Vagina (tissue), 2 donors: ENCODE measurements around the gene ATXN10. TPM values are rescaled to one million over a fixed set of nuclear protein-coding genes. Genes with fewer than 3 reads are reported as not detected.

Source experiments
- DNase-seq, 2 donors: peaks; one replicate each; pipeline ENCODE4 v3.0.0-alpha.2; 2017; ENCODE audit errors: extremely low spot score in 2 of 2
- H3K27ac ChIP-seq: fragments of 200-600 bp; sonication (generic); one replicate; pipeline ENCODE4 v1.5.1; 2019
- H3K27me3 ChIP-seq: fragments of 200-600 bp; sonication (generic); one replicate; pipeline ENCODE4 v1.5.1; 2019
- H3K36me3 ChIP-seq, 2 donors: fragments of 200-600 bp; sonication (generic); one replicate each; pipeline ENCODE4 v1.5.1; 2017 to 2019
- H3K4me1 ChIP-seq: fragments of 200-600 bp; sonication (generic); one replicate; pipeline ENCODE4 v1.5.1; 2019
- H3K4me3 ChIP-seq, 2 donors: fragments of 200-600 bp; sonication (generic); 1 replicate in 1 of 2; 2 replicates in 1 of 2; pipeline ENCODE4 v1.5.1; 2016 to 2019
- H3K9me3 ChIP-seq: fragments of 200-600 bp; sonication (generic); one replicate; pipeline ENCODE4 v1.5.1; 2019
- POLR2A ChIP-seq, 2 donors: fragments of 450-650 bp; IDR thresholded peaks; one replicate each; pipeline ENCODE4 v1.6.1; 2017; ENCODE audit warnings: antibody characterized with exemption in 2 of 2, mild to moderate bottlenecking in 2 of 2, moderate library complexity in 2 of 2
- POLR2AphosphoS5 ChIP-seq, 2 donors: sonication (generic); formaldehyde crosslinking; IDR thresholded peaks; one replicate each; pipeline ENCODE4 v1.9.0; 2017; ENCODE audit warnings: antibody characterized with exemption in 2 of 2, mild to moderate bottlenecking in 2 of 2, low read depth in 1 of 2; ENCODE audit not compliant: insufficient read depth in 1 of 2
- intact Hi-C: fragments of 100-400 bp; cut with DNase I; formaldehyde crosslinking; loops from one replicate; pipeline ENCODE4 v1.15.1; 2023
- total RNA-seq: library from RNA; depleted of rRNA; stranded (reverse); fragments of >200 nt; gene quantifications from one replicate; pipeline ENCODE4 v1.2.3, GENCODE V29; 2016
- TF ChIP-seq, protein P1 (sequence below), 3 experiments: fragments of 450-650 bp in 2 of 3; fragments of 200-600 bp in 1 of 3; sonication (generic) in 1 of 3; IDR thresholded peaks; one replicate each; pipeline ENCODE4 v1.5.1; 2017 to 2019; ENCODE audit warnings: antibody characterized with exemption in 3 of 3, mild to moderate bottlenecking in 2 of 3, moderate library complexity in 2 of 3

Gene ATXN10
- total RNA-seq, 1 donor from 2014 or later = 116 TPM

DNA sequence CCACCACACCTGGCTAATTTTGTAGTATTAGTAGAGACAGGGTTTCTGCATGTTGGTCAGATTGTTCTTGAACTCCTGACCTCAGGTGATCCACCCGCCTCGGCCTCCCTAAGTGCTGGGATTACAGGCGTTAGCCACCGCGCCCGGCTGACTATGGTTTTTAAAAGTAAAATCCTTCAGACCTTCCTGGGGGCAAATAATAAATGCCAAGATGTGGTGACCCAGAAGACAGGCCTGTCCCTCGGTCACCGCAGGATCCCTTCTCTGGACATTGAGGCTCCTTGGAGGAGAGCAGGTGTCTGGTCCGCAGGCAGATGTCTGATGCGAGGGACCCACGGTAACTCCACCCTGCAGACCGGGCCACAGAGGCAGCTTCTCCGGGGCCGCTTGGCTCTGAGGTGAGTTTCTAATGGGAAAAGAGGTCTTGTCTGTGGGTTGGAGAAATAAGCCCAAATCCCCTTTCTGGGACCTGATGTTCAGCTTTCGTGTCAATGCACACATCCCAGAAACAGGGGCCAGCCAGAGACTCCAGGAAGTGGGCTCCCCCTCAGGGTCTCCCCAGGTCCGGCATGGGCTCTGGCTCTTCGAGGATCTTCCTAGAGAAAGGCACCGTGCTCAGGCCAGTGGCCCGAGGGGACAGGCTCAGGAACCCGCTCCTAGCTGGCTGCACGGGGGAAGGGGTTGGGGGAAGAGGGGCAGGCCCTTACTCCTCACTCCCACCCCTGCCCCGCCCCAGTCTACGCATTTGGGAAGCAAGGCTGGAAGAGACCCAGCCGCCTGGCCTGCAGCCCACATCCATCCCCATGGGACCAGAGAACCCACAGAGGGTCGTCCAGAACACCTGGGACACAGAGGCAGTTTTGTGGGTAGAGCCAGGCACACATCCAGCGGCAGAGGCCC lies 204.8 kb downstream of the ATXN10 start:
- intact Hi-C loops = no loop called here
- TF ChIP-seq POLR2AphosphoS5 (IDR thresholded peaks at IDR 0.05; ENCODE audit: insufficient read depth in 1 of 2, low read depth in 1 of 2) (no peak), POLR2A (IDR thresholded peaks at IDR 0.05) (no peak)
- TF ChIP-seq, protein P1, sequence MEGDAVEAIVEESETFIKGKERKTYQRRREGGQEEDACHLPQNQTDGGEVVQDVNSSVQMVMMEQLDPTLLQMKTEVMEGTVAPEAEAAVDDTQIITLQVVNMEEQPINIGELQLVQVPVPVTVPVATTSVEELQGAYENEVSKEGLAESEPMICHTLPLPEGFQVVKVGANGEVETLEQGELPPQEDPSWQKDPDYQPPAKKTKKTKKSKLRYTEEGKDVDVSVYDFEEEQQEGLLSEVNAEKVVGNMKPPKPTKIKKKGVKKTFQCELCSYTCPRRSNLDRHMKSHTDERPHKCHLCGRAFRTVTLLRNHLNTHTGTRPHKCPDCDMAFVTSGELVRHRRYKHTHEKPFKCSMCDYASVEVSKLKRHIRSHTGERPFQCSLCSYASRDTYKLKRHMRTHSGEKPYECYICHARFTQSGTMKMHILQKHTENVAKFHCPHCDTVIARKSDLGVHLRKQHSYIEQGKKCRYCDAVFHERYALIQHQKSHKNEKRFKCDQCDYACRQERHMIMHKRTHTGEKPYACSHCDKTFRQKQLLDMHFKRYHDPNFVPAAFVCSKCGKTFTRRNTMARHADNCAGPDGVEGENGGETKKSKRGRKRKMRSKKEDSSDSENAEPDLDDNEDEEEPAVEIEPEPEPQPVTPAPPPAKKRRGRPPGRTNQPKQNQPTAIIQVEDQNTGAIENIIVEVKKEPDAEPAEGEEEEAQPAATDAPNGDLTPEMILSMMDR (IDR thresholded peaks at IDR 0.05) = no peak
- no peak overlapping the region for H3K27ac ChIP-seq
- no peak overlapping the region for H3K4me3 ChIP-seq
- no peaks in the 10 kb centered on the region for H3K27me3 ChIP-seq
- H3K9me3 ChIP-seq = no peaks in the 10 kb centered on the region
- no peak for DNase-seq
- no peaks in the 10 kb centered on the region for H3K36me3 ChIP-seq
- peaks cover 12% of the 10 kb centered on the region for H3K4me1 ChIP-seq

- Histone ChIP-seq H3K27ac (no peak overlapping the region), H3K4me1 (peaks cover 12% of the 10 kb centered on the region), H3K36me3 (no peaks in the 10 kb centered on the region), H3K9me3 (no peaks in the 10 kb centered on the region), H3K4me3 (no peak overlapping the region), H3K27me3 (no peaks in the 10 kb centered on the region)
- TF ChIP-seq, protein P1 (IDR thresholded peaks at IDR 0.05) = no peak
- no peak for TF ChIP-seq POLR2A (IDR thresholded peaks at IDR 0.05)
- no peak for TF ChIP-seq POLR2AphosphoS5 (IDR thresholded peaks at IDR 0.05; ENCODE audit: insufficient read depth in 1 of 2, low read depth in 1 of 2)
- intact Hi-C loops = no loop called here
- no peak for DNase-seq
These were observed 205.4 kb downstream of the ATXN10 start for GRCh38 chr22:45877036-45877380.

DNA sequence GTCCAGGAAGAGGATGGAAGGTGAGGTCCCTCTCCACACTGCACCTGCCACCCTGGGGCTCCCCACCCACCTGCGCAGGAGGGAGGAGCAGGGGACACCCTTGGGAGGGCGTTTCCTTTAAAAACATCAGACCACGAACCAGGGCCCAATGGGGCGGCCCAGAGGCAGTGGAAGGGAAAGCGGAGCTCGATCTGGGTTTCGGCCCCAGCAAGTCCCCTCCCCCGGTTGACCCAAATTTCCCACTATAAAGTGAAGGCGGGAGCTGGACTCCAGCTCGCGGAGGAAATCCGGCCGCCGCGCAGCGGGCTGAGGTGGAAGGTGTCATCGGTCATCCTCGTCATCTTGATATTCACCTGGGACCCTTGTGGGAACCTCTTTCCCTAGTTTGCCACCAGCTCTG lies 206.0 kb downstream of the ATXN10 start:
- H3K36me3 ChIP-seq = no peaks in the 10 kb centered on the region
- H3K9me3 ChIP-seq = no peaks in the 10 kb centered on the region
- no peaks in the 10 kb centered on the region for H3K27me3 ChIP-seq
- no peak overlapping the region for H3K4me3 ChIP-seq
- intact Hi-C loops = no loop called here
- H3K4me1 ChIP-seq = peaks cover 14% of the 10 kb centered on the region
- DNase-seq = no peak
- TF ChIP-seq POLR2A (IDR thresholded peaks at IDR 0.05) (no peak), POLR2AphosphoS5 (IDR thresholded peaks at IDR 0.05; ENCODE audit: insufficient read depth in 1 of 2, low read depth in 1 of 2) (no peak)
- TF ChIP-seq, protein P1 (IDR thresholded peaks at IDR 0.05) = no peak
- H3K27ac ChIP-seq = no peak overlapping the region

- no peaks in the 10 kb centered on the region for H3K27me3 ChIP-seq
- intact Hi-C loops = no loop called here
These were observed 206.6 kb downstream of the ATXN10 start for GRCh38 chr22:45878051-45878781.

More at GRCh38 chr22:45878051-45878781, 206.6 kb downstream of the ATXN10 start:
- peaks cover 19% of the 10 kb centered on the region for H3K4me1 ChIP-seq
- TF ChIP-seq, protein P1 (IDR thresholded peaks at IDR 0.05) = no peak
- no peak for TF ChIP-seq POLR2A (IDR thresholded peaks at IDR 0.05)
- no peak for TF ChIP-seq POLR2AphosphoS5 (IDR thresholded peaks at IDR 0.05; ENCODE audit: insufficient read depth in 1 of 2, low read depth in 1 of 2)
- no peaks in the 10 kb centered on the region for H3K9me3 ChIP-seq
- no peak for DNase-seq
- H3K4me3 ChIP-seq = no peak overlapping the region
- H3K27ac ChIP-seq = no peak overlapping the region
- no peaks in the 10 kb centered on the region for H3K36me3 ChIP-seq
